Measurements from ENCODE around the gene TBX15.

TBX15 gene

GRCh38 chr1:119006406-119007279 lies 18.5 kb upstream of the TBX15 start:
- no peak for TF ChIP-seq ZNF274 (IDR thresholded peaks at IDR 0.05; ENCODE audit: low read depth, low read length)
- H3K4me3 ChIP-seq (ENCODE audit: low read length): no peak overlapping the region

GRCh38 chr1:119005724-119006405 lies 17.7 kb upstream of the TBX15 start:
- H3K4me3 ChIP-seq (ENCODE audit: low read length): no peak overlapping the region
- TF ChIP-seq ZNF274 (IDR thresholded peaks at IDR 0.05; ENCODE audit: low read depth, low read length): no peak

- TF ChIP-seq ZNF274 (IDR thresholded peaks at IDR 0.05; ENCODE audit: low read depth, low read length): no peak
- H3K4me3 ChIP-seq (ENCODE audit: low read length): no peak overlapping the region
These were observed 16.6 kb upstream of the TBX15 start for GRCh38 chr1:119004781-119005180.

- H3K4me3 ChIP-seq (ENCODE audit: low read length): no peak overlapping the region
- no peak for TF ChIP-seq ZNF274 (IDR thresholded peaks at IDR 0.05; ENCODE audit: low read depth, low read length)
These were observed 16.0 kb upstream of the TBX15 start for GRCh38 chr1:119004129-119004527.

- H3K4me3 ChIP-seq (ENCODE audit: low read length): no peak overlapping the region
- no peak for TF ChIP-seq ZNF274 (IDR thresholded peaks at IDR 0.05; ENCODE audit: low read depth, low read length)
These were observed 15.4 kb upstream of the TBX15 start for GRCh38 chr1:119003413-119004128.

GRCh38 chr1:119002028-119002686 lies 14.0 kb upstream of the TBX15 start:
- no peak for TF ChIP-seq ZNF274 (IDR thresholded peaks at IDR 0.05; ENCODE audit: low read depth, low read length)
- no peak overlapping the region; the same call in 1 of the 2 replicates for H3K4me3 ChIP-seq (ENCODE audit: low read length)

GRCh38 chr1:119001181-119002027 lies 13.3 kb upstream of the TBX15 start:
- peak overlapping the region; percentile 2; the same call in 1 of the 2 replicates for H3K4me3 ChIP-seq (ENCODE audit: low read length)
- no peak for TF ChIP-seq ZNF274 (IDR thresholded peaks at IDR 0.05; ENCODE audit: low read depth, low read length)

- no peak for TF ChIP-seq ZNF274 (IDR thresholded peaks at IDR 0.05; ENCODE audit: low read depth, low read length)
- peak overlapping the region; percentile 2; the same call in 1 of the 2 replicates for H3K4me3 ChIP-seq (ENCODE audit: low read length)
These were observed 12.4 kb upstream of the TBX15 start for GRCh38 chr1:119000371-119001180.

GRCh38 chr1:118999348-119000071 lies 11.4 kb upstream of the TBX15 start:
- TF ChIP-seq ZNF274 (IDR thresholded peaks at IDR 0.05; ENCODE audit: low read depth, low read length): no peak
- no peak overlapping the region for H3K4me3 ChIP-seq (ENCODE audit: low read length)

- no peak for TF ChIP-seq ZNF274 (IDR thresholded peaks at IDR 0.05; ENCODE audit: low read depth, low read length)
These were observed 10.0 kb upstream of the TBX15 start for GRCh38 chr1:118998171-118998570.

GRCh38 chr1:118997225-118997624 lies 9.1 kb upstream of the TBX15 start:
- no peak overlapping the region for H3K4me3 ChIP-seq (ENCODE audit: low read length)

More at GRCh38 chr1:118998171-118998570, 10.0 kb upstream of the TBX15 start:
- no peak overlapping the region for H3K4me3 ChIP-seq (ENCODE audit: low read length)

More at GRCh38 chr1:118997225-118997624, 9.1 kb upstream of the TBX15 start:
- TF ChIP-seq ZNF274 (IDR thresholded peaks at IDR 0.05; ENCODE audit: low read depth, low read length): no peak

Data from GM08714 (cell line).